ENCODE results near the gene TTYH3.

Gene TTYH3, protein sequence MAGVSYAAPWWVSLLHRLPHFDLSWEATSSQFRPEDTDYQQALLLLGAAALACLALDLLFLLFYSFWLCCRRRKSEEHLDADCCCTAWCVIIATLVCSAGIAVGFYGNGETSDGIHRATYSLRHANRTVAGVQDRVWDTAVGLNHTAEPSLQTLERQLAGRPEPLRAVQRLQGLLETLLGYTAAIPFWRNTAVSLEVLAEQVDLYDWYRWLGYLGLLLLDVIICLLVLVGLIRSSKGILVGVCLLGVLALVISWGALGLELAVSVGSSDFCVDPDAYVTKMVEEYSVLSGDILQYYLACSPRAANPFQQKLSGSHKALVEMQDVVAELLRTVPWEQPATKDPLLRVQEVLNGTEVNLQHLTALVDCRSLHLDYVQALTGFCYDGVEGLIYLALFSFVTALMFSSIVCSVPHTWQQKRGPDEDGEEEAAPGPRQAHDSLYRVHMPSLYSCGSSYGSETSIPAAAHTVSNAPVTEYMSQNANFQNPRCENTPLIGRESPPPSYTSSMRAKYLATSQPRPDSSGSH

GRCh38 chr7:2631946-2632732, at the start of gene TTYH3:
TSS of gene TTYH3 (plus strand) at chr7:2631986. CDS start at chr7:2632156, 170 bp downstream.
- TF ChIP-seq ZBTB7A (IDR thresholded peaks at IDR 0.05; ENCODE audit: low read depth) (peak; percentile 99), NFIC (IDR thresholded peaks at IDR 0.05) (no peak)

- TF ChIP-seq EGR1 (IDR thresholded peaks at IDR 0.05): no peak
- TF ChIP-seq ZBTB7A (IDR thresholded peaks at IDR 0.05; ENCODE audit: low read depth): no peak
- no peak for TF ChIP-seq TEAD4 (IDR thresholded peaks at IDR 0.05)
- TF ChIP-seq TAF1 (IDR thresholded peaks at IDR 0.05; ENCODE audit: low read depth): no peak
Measured at GRCh38 chr7:2582006-2582735, 49.6 kb upstream of the TTYH3 start.

- TF ChIP-seq CREB1 (IDR thresholded peaks at IDR 0.05; ENCODE audit: low read depth) (no peak), NFIC (IDR thresholded peaks at IDR 0.05) (no peak), EP300 (IDR thresholded peaks at IDR 0.05; ENCODE audit: borderline replicate concordance) (no peak)
- TF ChIP-seq, protein P1, sequence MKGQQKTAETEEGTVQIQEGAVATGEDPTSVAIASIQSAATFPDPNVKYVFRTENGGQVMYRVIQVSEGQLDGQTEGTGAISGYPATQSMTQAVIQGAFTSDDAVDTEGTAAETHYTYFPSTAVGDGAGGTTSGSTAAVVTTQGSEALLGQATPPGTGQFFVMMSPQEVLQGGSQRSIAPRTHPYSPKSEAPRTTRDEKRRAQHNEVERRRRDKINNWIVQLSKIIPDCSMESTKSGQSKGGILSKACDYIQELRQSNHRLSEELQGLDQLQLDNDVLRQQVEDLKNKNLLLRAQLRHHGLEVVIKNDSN (IDR thresholded peaks at IDR 0.05): peak; percentile 58
- TF ChIP-seq, protein P2, sequence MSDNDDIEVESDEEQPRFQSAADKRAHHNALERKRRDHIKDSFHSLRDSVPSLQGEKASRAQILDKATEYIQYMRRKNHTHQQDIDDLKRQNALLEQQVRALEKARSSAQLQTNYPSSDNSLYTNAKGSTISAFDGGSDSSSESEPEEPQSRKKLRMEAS (IDR thresholded peaks at IDR 0.05): 0 out of 2 replicates have a peak, but pooled peaks have one; percentile 19
Measured at GRCh38 chr7:2583798-2584580, 47.8 kb upstream of the TTYH3 start.

GRCh38 chr7:2585446-2585845, 46.3 kb upstream of the TTYH3 start:
- TF ChIP-seq TCF12 (IDR thresholded peaks at IDR 0.05; ENCODE audit: low read depth) (no peak), CEBPB (IDR thresholded peaks at IDR 0.05) (no peak), EGR1 (IDR thresholded peaks at IDR 0.05) (no peak), RAD21 (IDR thresholded peaks at IDR 0.05; ENCODE audit: low read depth) (no peak), FOXM1 (IDR thresholded peaks at IDR 0.05; ENCODE audit: borderline replicate concordance, low read depth) (no peak), REST (IDR thresholded peaks at IDR 0.05; ENCODE audit: low read depth) (no peak), NFIC (IDR thresholded peaks at IDR 0.05) (no peak), EP300 (IDR thresholded peaks at IDR 0.05; ENCODE audit: borderline replicate concordance) (no peak), YY1 (IDR thresholded peaks at IDR 0.05; ENCODE audit: low read depth) (no peak), ZBTB7A (IDR thresholded peaks at IDR 0.05; ENCODE audit: low read depth) (no peak), TEAD4 (IDR thresholded peaks at IDR 0.05) (no peak)
- TF ChIP-seq, protein P1 (IDR thresholded peaks at IDR 0.05): no peak
- TF ChIP-seq, protein P2 (IDR thresholded peaks at IDR 0.05): no peak

DNA sequence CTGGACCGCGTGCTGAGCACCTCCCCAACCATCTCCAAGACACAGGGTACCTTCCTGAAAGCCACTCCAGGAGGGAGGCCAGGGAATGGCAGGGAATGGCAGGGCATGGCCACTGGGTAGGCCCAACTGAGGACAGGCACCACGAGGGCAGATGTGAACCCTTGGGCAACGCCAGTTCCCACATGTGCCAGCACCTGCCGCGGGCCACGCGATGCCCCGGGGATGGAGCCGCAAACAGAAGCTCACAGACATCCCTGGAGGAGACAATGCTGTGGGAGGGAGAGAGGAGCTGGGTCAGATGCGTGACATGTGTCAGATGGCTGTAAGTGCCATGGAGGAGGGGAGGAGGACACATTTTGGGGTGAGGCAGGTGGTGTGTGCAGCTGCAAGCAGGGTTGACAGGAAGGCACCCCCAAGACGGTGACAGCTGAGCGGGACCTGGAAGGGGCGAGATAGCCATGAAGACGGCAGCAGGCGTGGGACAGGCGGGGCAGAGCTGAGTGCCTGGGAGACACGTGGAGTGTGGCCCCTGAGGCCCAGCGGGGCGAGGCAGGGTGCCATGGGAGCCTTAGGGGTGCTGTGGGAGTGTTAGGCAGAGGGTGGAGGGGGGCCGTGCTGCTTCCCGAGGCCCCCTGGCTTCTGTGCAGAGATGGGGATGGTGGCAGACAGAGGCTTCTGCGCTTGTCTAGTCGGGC, 45.3 kb upstream of the TTYH3 start:
- TF ChIP-seq, protein P2 (IDR thresholded peaks at IDR 0.05): no peak
- TF ChIP-seq ZBTB7A (IDR thresholded peaks at IDR 0.05; ENCODE audit: low read depth): no peak
- no peak for TF ChIP-seq NFIC (IDR thresholded peaks at IDR 0.05)
- no peak for TF ChIP-seq CREB1 (IDR thresholded peaks at IDR 0.05; ENCODE audit: low read depth)
- TF ChIP-seq REST (IDR thresholded peaks at IDR 0.05; ENCODE audit: low read depth): no peak
- TF ChIP-seq, protein P1 (IDR thresholded peaks at IDR 0.05): no peak
- no peak for TF ChIP-seq YY1 (IDR thresholded peaks at IDR 0.05; ENCODE audit: low read depth)
- no peak for TF ChIP-seq EP300 (IDR thresholded peaks at IDR 0.05; ENCODE audit: borderline replicate concordance)
- TF ChIP-seq TCF12 (IDR thresholded peaks at IDR 0.05; ENCODE audit: low read depth): no peak
- no peak for TF ChIP-seq TAF1 (IDR thresholded peaks at IDR 0.05; ENCODE audit: low read depth)
- no peak for TF ChIP-seq RAD21 (IDR thresholded peaks at IDR 0.05; ENCODE audit: low read depth)
- no peak for TF ChIP-seq FOXM1 (IDR thresholded peaks at IDR 0.05; ENCODE audit: borderline replicate concordance, low read depth)
- TF ChIP-seq TEAD4 (IDR thresholded peaks at IDR 0.05): no peak
- no peak for TF ChIP-seq EGR1 (IDR thresholded peaks at IDR 0.05)
- no peak for TF ChIP-seq CEBPB (IDR thresholded peaks at IDR 0.05)
